Progenitor cell of endocrine pancreas (in vitro differentiated cells): ENCODE data around the gene PCP2. TPM values are rescaled to one million over a fixed set of nuclear protein-coding genes. Genes with fewer than 3 reads are reported as not detected.

Source experiments
- DNase-seq: peaks from one replicate; pipeline ENCODE4 v3.0.0; 2021; ENCODE audit warnings: low spot score; ENCODE audit not compliant: unreplicated experiment
- H3K27ac Mint-ChIP-seq: 2 replicates; pipeline ENCODE4 v1.8.0; 2021; ENCODE audit warnings: mild to moderate bottlenecking, moderate library complexity, mixed read lengths
- H3K27me3 Mint-ChIP-seq: 2 replicates; pipeline ENCODE4 v1.8.0; 2021; ENCODE audit warnings: mixed read lengths
- H3K36me3 Mint-ChIP-seq: 2 replicates; pipeline ENCODE4 v1.8.0; 2022; ENCODE audit warnings: mixed read lengths; ENCODE audit not compliant: insufficient read depth
- H3K4me1 Mint-ChIP-seq: 2 replicates; pipeline ENCODE4 v1.8.0; 2021; ENCODE audit warnings: low read depth, mixed read lengths
- H3K4me3 Mint-ChIP-seq: 2 replicates; pipeline ENCODE4 v1.8.0; 2021; ENCODE audit warnings: low read depth, mild to moderate bottlenecking, moderate library complexity, mixed read lengths
- H3K9me3 Mint-ChIP-seq: 2 replicates; pipeline ENCODE4 v1.8.0; 2021; ENCODE audit warnings: low read depth, mixed read lengths
- CTCF ChIP-seq: fragments of 200-600 bp; sonication (generic); IDR thresholded peaks from one replicate; pipeline ENCODE4 v1.5.0; 2021; ENCODE audit warnings: antibody characterized with exemption, mild to moderate bottlenecking; ENCODE audit not compliant: unreplicated experiment
- total RNA-seq: library from RNA; stranded (reverse); gene quantifications from 2 replicates; pipeline ENCODE4 v1.2.1, GENCODE V29; 2021

PCP2 gene
- total RNA-seq, 1 donor from 2014 or later, result 2.0 TPM

- Mint-ChIP-seq H3K27ac (no peak overlapping the region), H3K4me1 (no peaks in the 10 kb centered on the region), H3K36me3 (peaks cover 16% of the 10 kb centered on the region), H3K9me3 (no peaks in the 10 kb centered on the region), H3K4me3 (no peak overlapping the region), H3K27me3 (no peaks in the 10 kb centered on the region)
- no peak for TF ChIP-seq CTCF
- DNase-seq, result no peak
These were observed 12.8 kb downstream of the PCP2 start for GRCh38 chr19:7620442-7621412.

- TF ChIP-seq CTCF, result no peak
- H3K27ac Mint-ChIP-seq, result no peak overlapping the region
- peaks cover 17% of the 10 kb centered on the region for H3K36me3 Mint-ChIP-seq
- no peak overlapping the region for H3K4me3 Mint-ChIP-seq
- no peaks in the 10 kb centered on the region for H3K27me3 Mint-ChIP-seq
- H3K4me1 Mint-ChIP-seq, result no peaks in the 10 kb centered on the region
- no peaks in the 10 kb centered on the region for H3K9me3 Mint-ChIP-seq
- no peak for DNase-seq
These were observed 13.7 kb downstream of the PCP2 start for GRCh38 chr19:7619671-7620441.

GRCh38 chr19:7618771-7619510 lies 14.6 kb downstream of the PCP2 start:
- no peak for DNase-seq
- Mint-ChIP-seq H3K4me1 (no peaks in the 10 kb centered on the region), H3K9me3 (no peaks in the 10 kb centered on the region), H3K27ac (peak overlapping the region; percentile 83), H3K36me3 (peaks cover 20% of the 10 kb centered on the region), H3K4me3 (no peak overlapping the region), H3K27me3 (no peaks in the 10 kb centered on the region)
- TF ChIP-seq CTCF, result no peak

- no peaks in the 10 kb centered on the region for H3K27me3 Mint-ChIP-seq
- H3K4me1 Mint-ChIP-seq, result no peaks in the 10 kb centered on the region
- TF ChIP-seq CTCF, result no peak
- H3K27ac Mint-ChIP-seq, result peak overlapping the region; percentile 83
- DNase-seq, result no peak
- no peak overlapping the region for H3K4me3 Mint-ChIP-seq
- H3K36me3 Mint-ChIP-seq, result peaks cover 20% of the 10 kb centered on the region
- no peaks in the 10 kb centered on the region for H3K9me3 Mint-ChIP-seq
These were observed 15.2 kb downstream of the PCP2 start for GRCh38 chr19:7618348-7618747.

GRCh38 chr19:7617735-7618134 lies 15.8 kb downstream of the PCP2 start:
- peak overlapping the region; percentile 67 for H3K27ac Mint-ChIP-seq
- H3K9me3 Mint-ChIP-seq, result no peaks in the 10 kb centered on the region
- H3K4me1 Mint-ChIP-seq, result no peaks in the 10 kb centered on the region
- no peak for DNase-seq
- peaks cover 15% of the 10 kb centered on the region for H3K36me3 Mint-ChIP-seq
- no peak for TF ChIP-seq CTCF
- H3K4me3 Mint-ChIP-seq, result no peak overlapping the region
- H3K27me3 Mint-ChIP-seq, result no peaks in the 10 kb centered on the region
